GM12873 (cell line): ENCODE data around the gene PPP1R1B.

Source experiments
- TF ChIP-seq, protein P1 (sequence below): IDR thresholded peaks from 2 replicates; pipeline ENCODE4 v1.5.1; 2012; ENCODE audit warnings: low read depth, mild to moderate bottlenecking, moderate library complexity, low read length, control low read depth; ENCODE audit not compliant: insufficient read depth; ENCODE audit errors: missing control alignments

The PPP1R1B gene

DNA sequence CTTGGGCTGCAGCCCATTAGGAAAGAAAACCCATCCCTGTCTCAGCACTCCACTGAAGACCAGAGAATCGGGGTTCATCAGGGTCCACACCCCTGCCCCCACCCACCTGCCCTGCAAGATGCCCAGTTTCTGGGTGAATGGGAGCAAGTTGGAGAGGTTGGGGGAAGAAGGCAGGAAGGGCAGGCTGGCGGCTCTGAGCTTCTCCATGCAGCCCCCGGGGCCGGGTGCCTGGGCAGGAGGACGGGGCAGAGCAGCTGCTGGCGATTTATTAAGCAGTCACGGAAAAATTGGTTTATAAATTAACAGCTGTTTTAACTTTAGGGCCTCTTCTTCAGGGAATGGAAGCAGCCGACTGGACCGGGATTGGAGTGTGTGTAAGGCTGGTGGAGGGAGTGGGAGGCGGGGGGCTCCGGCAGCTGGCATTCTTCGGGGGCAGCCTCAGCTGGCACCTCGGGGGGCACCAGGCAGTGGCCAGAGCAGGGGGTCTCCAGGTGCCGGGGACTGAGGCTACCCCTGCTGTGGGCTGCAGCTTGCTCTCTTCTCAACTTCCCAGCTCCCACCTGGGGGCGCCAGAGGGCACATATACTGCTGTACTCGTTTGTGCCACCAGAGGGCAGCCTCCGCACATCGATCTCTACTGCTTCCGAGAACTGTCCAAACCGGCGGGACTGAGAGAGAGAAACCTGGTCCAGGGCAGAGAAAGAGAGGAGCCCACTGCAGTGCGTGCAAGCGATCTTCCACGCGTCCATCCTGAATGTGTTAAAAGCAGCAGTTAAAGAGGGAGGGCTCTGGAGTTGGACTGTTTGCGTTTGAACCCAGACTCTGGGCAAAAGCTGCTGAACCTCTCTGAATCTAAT is 5.0 kb upstream of the PPP1R1B start:
- TF ChIP-seq, protein P1, sequence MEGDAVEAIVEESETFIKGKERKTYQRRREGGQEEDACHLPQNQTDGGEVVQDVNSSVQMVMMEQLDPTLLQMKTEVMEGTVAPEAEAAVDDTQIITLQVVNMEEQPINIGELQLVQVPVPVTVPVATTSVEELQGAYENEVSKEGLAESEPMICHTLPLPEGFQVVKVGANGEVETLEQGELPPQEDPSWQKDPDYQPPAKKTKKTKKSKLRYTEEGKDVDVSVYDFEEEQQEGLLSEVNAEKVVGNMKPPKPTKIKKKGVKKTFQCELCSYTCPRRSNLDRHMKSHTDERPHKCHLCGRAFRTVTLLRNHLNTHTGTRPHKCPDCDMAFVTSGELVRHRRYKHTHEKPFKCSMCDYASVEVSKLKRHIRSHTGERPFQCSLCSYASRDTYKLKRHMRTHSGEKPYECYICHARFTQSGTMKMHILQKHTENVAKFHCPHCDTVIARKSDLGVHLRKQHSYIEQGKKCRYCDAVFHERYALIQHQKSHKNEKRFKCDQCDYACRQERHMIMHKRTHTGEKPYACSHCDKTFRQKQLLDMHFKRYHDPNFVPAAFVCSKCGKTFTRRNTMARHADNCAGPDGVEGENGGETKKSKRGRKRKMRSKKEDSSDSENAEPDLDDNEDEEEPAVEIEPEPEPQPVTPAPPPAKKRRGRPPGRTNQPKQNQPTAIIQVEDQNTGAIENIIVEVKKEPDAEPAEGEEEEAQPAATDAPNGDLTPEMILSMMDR: peak; percentile 100

DNA sequence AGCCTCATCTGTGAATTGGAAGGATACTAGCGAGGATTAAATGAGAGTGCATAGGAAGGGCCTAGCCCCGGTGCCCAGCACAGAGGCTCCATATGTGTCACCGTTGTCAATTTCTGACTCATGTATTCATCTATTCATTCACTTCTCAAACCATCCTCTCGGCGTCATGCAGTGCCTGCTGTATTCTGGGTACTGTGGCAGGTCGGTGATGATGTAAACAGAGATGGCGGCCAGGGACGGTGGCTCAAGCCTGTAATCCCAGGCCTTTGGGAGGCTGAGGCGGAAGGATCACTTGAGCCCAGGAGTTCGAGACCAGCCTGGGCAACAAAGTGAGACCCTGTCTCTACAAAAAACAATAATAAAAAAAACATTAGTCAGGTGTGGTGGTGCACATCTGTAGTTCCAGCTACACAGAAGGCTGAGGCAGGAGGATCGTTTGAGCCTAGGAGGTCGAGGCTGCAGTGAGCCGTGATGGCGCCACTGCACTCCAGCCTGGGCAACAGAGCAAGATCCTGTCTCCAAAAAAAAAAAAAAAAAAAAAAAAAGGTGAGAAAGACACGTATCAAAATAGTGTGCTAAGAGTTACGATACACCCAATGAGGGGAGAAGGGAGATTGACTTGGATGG is 4.3 kb upstream of the PPP1R1B start:
- TF ChIP-seq, protein P1: no peak

DNA sequence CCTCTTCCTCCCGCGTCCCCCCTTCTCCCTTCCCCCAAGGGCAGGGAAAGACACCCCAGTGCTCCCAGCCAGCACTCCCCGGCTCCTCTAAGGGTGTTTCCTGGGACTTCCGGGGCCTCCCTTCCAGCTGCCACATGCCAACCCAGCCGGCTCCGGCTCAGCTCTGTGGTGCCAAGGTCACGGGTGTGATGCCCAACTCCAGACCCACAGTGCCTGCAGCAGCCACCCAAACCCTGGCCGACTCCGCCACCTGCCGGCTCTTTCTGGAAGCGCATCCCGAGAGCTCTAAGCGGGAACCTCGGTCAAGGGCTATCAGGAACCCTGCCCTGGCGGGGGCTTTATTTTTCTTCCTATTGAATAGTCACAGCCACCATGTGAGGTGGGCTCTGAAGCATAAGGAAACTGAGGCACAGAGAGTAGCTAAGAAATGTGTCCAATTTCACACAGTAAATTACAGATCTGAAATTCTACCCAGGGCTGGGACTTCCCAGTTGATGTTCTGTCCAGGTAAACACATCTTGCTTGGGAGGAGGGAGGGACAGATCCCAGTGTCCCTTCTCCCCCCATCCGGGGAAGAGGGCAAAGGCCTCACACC is 3.3 kb upstream of the PPP1R1B start:
- TF ChIP-seq, protein P1: peak; percentile 92

DNA sequence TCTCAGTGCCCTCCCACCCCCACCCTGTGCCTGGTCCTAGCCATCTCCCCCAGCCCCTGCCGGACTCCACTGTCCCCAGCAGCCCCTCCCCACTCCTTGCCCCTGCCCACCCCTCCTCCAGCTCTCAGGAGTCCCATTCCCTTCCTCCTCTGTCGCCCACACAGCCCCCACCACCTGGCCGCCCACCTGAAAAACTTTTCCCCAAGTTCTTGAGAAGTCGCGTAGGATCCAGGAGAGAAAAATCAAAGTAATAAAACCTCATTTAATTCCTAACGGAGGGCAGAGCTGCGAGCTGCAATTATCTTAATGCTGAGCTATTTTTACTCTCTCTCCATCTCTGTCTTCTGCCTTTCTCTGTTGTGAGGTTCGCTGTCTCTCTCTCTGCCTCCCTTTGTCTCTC is 2.4 kb upstream of the PPP1R1B start:
- TF ChIP-seq, protein P1: no peak

DNA sequence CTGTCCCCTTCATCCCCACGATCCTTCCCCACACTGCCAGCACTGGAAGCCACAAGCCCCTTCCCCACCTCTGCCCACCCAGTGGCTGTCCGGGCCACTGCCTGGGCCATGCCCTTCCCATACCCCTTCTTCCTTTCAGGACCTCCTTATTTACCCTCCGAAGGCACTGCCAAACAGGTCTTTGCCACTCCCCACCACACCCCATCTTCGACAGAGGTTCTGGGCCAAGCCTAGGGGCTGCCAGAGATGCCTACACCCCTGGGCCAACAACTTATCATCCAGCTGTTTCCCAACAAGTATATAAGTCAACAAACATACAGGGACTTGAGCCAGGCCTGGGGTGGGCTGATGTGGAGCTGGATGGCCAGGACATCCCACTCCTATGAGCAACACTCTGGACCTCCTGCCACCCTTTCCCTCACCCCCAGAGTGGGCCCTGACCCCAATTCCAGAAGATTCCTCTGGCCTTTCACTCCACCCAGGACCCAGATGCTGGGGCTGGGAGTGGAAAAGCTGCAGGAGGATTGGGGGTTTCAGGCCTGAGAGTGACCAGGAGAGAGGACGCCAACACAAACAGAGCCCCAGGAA is 1.5 kb upstream of the PPP1R1B start:
- TF ChIP-seq, protein P1: no peak

DNA sequence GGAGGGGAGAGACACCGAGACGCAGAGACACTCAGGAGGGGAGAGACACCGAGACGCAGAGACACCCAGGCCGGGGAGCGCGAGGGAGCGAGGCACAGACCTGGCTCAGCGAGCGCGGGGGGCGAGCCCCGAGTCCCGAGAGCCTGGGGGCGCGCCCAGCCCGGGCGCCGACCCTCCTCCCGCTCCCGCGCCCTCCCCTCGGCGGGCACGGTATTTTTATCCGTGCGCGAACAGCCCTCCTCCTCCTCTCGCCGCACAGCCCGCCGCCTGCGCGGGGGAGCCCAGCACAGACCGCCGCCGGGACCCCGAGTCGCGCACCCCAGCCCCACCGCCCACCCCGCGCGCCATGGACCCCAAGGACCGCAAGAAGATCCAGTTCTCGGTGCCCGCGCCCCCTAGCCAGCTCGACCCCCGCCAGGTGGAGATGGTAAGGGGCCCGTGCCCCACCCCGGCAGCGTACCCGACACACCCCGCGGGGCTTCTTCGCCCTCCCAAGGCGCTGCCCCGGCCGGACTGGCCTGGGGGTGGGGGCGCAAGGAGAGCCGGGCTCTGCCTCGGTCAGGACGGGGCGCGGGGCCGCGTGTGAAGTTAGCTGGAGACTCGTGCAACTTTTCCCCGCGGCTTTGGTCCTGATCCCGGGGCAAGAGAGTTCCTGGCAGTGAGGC is 427 bp downstream of the PPP1R1B start:
- TF ChIP-seq, protein P1: no peak
